Endothelial cell of umbilical vein (primary cell): ENCODE results near the gene DNMT3B. TPM values are rescaled to one million over a fixed set of nuclear protein-coding genes. Genes with fewer than 3 reads are reported as not detected.

ENCODE experiments used
- BruUV-seq: library from RNA; stranded (reverse); fragments of 400-500 nt; replicated peaks from 2 replicates; lab custom pipeline; 2021; lab: Mats Ljungman, UMichigan
- CTCF ChIA-PET: fragments of 300-600, 350-600 bp; sonication (Branson Sonifier 250); formaldehyde crosslinking; loops from one replicate; lab custom pipeline; 2021; ENCODE audit warnings: antibody characterized with exemption, inconsistent platforms; lab: Charles Lee
- POLR2A ChIA-PET: fragments of 300-600, 350-600 bp; sonication (Branson Sonifier 250); formaldehyde crosslinking; loops from one replicate; lab custom pipeline; 2021; ENCODE audit warnings: antibody characterized with exemption, inconsistent platforms; lab: Charles Lee
- DNase-seq: peaks from one replicate; pipeline ENCODE4 v3.0.0-alpha.2; 2011; ENCODE audit warnings: low read depth, low spot score
- FAIRE-seq: peaks from 2 replicates; lab custom pipeline; 2011; peaks lifted over from hg19 to GRCh38; lab: Jason Lieb, UNC
- H2AFZ ChIP-seq: 2 replicates; pipeline ENCODE4 v1.6.0; 2012; ENCODE audit warnings: low read depth, low read length, control low read depth, inconsistent platforms
- H3K27ac ChIP-seq: 2 replicates; pipeline ENCODE4 v1.5.1; 2011; ENCODE audit warnings: low read depth, mild to moderate bottlenecking, control low read depth, low read length, moderate library complexity; ENCODE audit not compliant: insufficient read depth
- H3K27me3 ChIP-seq, 2 experiments: 2 replicates each; pipeline versions ENCODE4 v1.6.0 to v1.6.1; 2011; ENCODE audit warnings: low read length in 2 of 2, mixed read lengths in 1 of 2; ENCODE audit not compliant: control insufficient read depth in 2 of 2, insufficient read depth in 2 of 2
- H3K36me3 ChIP-seq, 2 experiments: 2 replicates in 1 of 2; 3 replicates in 1 of 2; pipeline ENCODE4 v1.5.1; 2011; ENCODE audit warnings: low read length in 2 of 2, mild to moderate bottlenecking in 1 of 2, moderate library complexity in 1 of 2; ENCODE audit not compliant: control insufficient read depth in 2 of 2, insufficient read depth in 2 of 2; ENCODE audit errors: extremely low read depth in 1 of 2
- H3K4me1 ChIP-seq: 3 replicates; pipeline ENCODE4 v1.5.1; 2011; ENCODE audit warnings: mild to moderate bottlenecking, low read length; ENCODE audit not compliant: control insufficient read depth, insufficient read depth; ENCODE audit errors: extremely low read depth
- H3K4me2 ChIP-seq: 2 replicates; pipeline ENCODE4 v1.6.1; 2011; ENCODE audit warnings: low read length, control low read depth, mixed read lengths; ENCODE audit not compliant: insufficient read depth
- H3K4me3 ChIP-seq, 3 experiments: fragments of 200-600 bp in 1 of 3; sonication (generic), shearing (Covaris generic) in 1 of 3; replicated peaks in 1 of 3; 2 replicates each; pipeline ENCODE4 v1.5.1; 2011 to 2016; ENCODE audit warnings: control low read depth in 3 of 3, low read length in 3 of 3, mild to moderate bottlenecking in 2 of 3, inconsistent platforms in 1 of 3, low read depth in 1 of 3, moderate library complexity in 1 of 3; ENCODE audit not compliant: insufficient read depth in 1 of 3
- H3K79me2 ChIP-seq: 2 replicates; pipeline ENCODE4 v1.6.0; 2012; ENCODE audit warnings: low read length, inconsistent platforms; ENCODE audit not compliant: control insufficient read depth, insufficient read depth
- H3K9ac ChIP-seq: replicated peaks from 2 replicates; pipeline ENCODE3; 2011; ENCODE audit warnings: low read length, control low read depth; ENCODE audit not compliant: insufficient read depth; ENCODE audit errors: extremely low read depth
- H3K9me1 ChIP-seq: replicated peaks from 3 replicates; pipeline ENCODE4 v1.6.0; 2011; ENCODE audit warnings: mild to moderate bottlenecking, low read length; ENCODE audit not compliant: control insufficient read depth, insufficient read depth; ENCODE audit errors: extremely low read depth
- H3K9me3 ChIP-seq: replicated peaks from 2 replicates; pipeline ENCODE4 v1.5.1; 2012; ENCODE audit warnings: low read length, inconsistent platforms; ENCODE audit not compliant: control insufficient read depth, insufficient read depth
- H4K20me1 ChIP-seq: replicated peaks from 2 replicates; pipeline ENCODE3; 2011; ENCODE audit warnings: mild to moderate bottlenecking, low read length; ENCODE audit not compliant: control insufficient read depth, insufficient read depth; ENCODE audit errors: extremely low read depth
- CTCF ChIP-seq, 2 donors: IDR thresholded peaks; 1 replicate in 1 of 2; 2 replicates in 1 of 2; pipeline ENCODE4 v1.5.1; 2011; ENCODE audit warnings: low read length in 2 of 2, mild to moderate bottlenecking in 2 of 2, moderate library complexity in 2 of 2, control low read depth in 1 of 2, inconsistent platforms in 1 of 2, low read depth in 1 of 2; ENCODE audit not compliant: insufficient read depth in 1 of 2; ENCODE audit errors: extremely low read depth in 1 of 2
- EZH2 ChIP-seq: IDR thresholded peaks from 2 replicates; pipeline ENCODE4 v1.6.1; 2012; ENCODE audit warnings: borderline replicate concordance, low read depth, mild to moderate bottlenecking, moderate library complexity, low read length, inconsistent platforms; ENCODE audit not compliant: severe bottlenecking
- FOS ChIP-seq: IDR thresholded peaks from 2 replicates; pipeline ENCODE4 v1.6.1; 2011; ENCODE audit warnings: mild to moderate bottlenecking, low read length, moderate library complexity, borderline replicate concordance; ENCODE audit not compliant: insufficient read depth
- GATA2 ChIP-seq: IDR thresholded peaks from 2 replicates; pipeline ENCODE4 v1.7.0; 2011; ENCODE audit warnings: low read depth, mild to moderate bottlenecking, moderate library complexity, mixed read lengths, low read length; ENCODE audit not compliant: insufficient read length, insufficient read depth
- JUN ChIP-seq: IDR thresholded peaks from 2 replicates; pipeline ENCODE4 v1.6.1; 2011; ENCODE audit warnings: borderline replicate concordance, low read depth; ENCODE audit not compliant: insufficient read length, insufficient read depth
- MAX ChIP-seq: IDR thresholded peaks from 2 replicates; pipeline ENCODE4 v1.6.1; 2011; ENCODE audit not compliant: insufficient read depth, insufficient read length
- MYC ChIP-seq: IDR thresholded peaks from one replicate; pipeline ENCODE4 v1.6.1; 2011; ENCODE audit warnings: mild to moderate bottlenecking, low read depth, low read length
- POLR2A ChIP-seq: IDR thresholded peaks from 2 replicates; pipeline ENCODE4 v1.6.1; 2012; ENCODE audit warnings: low read depth, mild to moderate bottlenecking, control low read depth, low read length
- POLR2AphosphoS5 ChIP-seq: IDR thresholded peaks from 2 replicates; pipeline ENCODE4 v1.6.1; 2012; ENCODE audit warnings: low read depth, mild to moderate bottlenecking, control low read depth, low read length, moderate library complexity; ENCODE audit not compliant: insufficient read depth
- dilution Hi-C: fragments of 300-500 bp; cut with MboI; formaldehyde crosslinking; loops from one replicate; pipeline ENCODE4 v1.15.0; 2019; ENCODE audit warnings: low sequenced_read_pairs; ENCODE audit not compliant: extremely low pct_ligation_motif_present
- intact Hi-C: fragments of 100-400 bp; cut with micrococcal nuclease; formaldehyde crosslinking; loops from one replicate; pipeline ENCODE4 v1.10.0; 2022
- polyA plus RNA-seq, 4 experiments: library from polyadenylated mRNA; depleted of rRNA in 3 of 4; stranded (reverse) in 3 of 4; unstranded in 1 of 4; fragments of >200 nt; gene quantifications; 2 replicates each; pipeline versions ENCODE4 v1.2.1 to v1.2.3, GENCODE V29; 2011 to 2012; ENCODE audit warnings: missing spikeins in 1 of 4
- total RNA-seq: library from RNA; stranded (reverse); gene quantifications from 2 replicates; pipeline ENCODE4 v1.2.3, GENCODE V29; 2021

Gene DNMT3B
- total and polyA plus RNA-seq, 2 donors (not counting 3 experiments of a cell fraction or from before 2014, with no cell fraction given) = 3.6 to 6.8 TPM

- CTCF ChIA-PET = no interaction called here
- peaks cover 3% of the 10 kb centered on the region for H4K20me1 ChIP-seq
- no peak overlapping the region for H3K4me3 ChIP-seq
- no peaks in the 10 kb centered on the region for H3K27me3 ChIP-seq
- peaks cover 9 to 17% of the 10 kb centered on the region in 2 experiments for H3K36me3 ChIP-seq
- TF ChIP-seq POLR2AphosphoS5 (no peak), MYC (no peak), GATA2 (no peak)
- H3K4me1 ChIP-seq = no peaks in the 10 kb centered on the region
- no peaks in the 10 kb centered on the region for H3K9me3 ChIP-seq
- POLR2A ChIA-PET = no interaction called here
- no peaks in the 10 kb centered on the region for H3K9me1 ChIP-seq
- no peak overlapping the region for H2AFZ ChIP-seq
- DNase-seq (no peak), FAIRE-seq (no peak)
- no peak overlapping the region for H3K27ac ChIP-seq
- no TSS peak for BruUV-seq
- dilution Hi-C loops (no loop called here), intact Hi-C loops (no loop called here)
- H3K4me2 ChIP-seq = no peak overlapping the region
- H3K79me2 ChIP-seq = peaks cover 73% of the 10 kb centered on the region
- H3K9ac ChIP-seq = no peak overlapping the region
Observed at GRCh38 chr20:32841632-32842031, 79.4 kb downstream of the DNMT3B start.

GRCh38 chr20:32842688-32843524 is 80.7 kb downstream of the DNMT3B start:
- Histone ChIP-seq H3K4me2 (no peak overlapping the region), H3K9ac (no peak overlapping the region), H3K4me3 (no peak overlapping the region), H2AFZ (no peak overlapping the region), H3K27ac (no peak overlapping the region), H4K20me1 (peaks cover 3% of the 10 kb centered on the region), H3K4me1 (no peaks in the 10 kb centered on the region), H3K27me3 (no peaks in the 10 kb centered on the region), H3K9me1 (no peaks in the 10 kb centered on the region), H3K36me3 (peaks cover 19 to 25% of the 10 kb centered on the region in 2 experiments), H3K79me2 (peaks cover 75% of the 10 kb centered on the region), H3K9me3 (no peaks in the 10 kb centered on the region)
- dilution Hi-C loops = no loop called here
- no peak for DNase-seq
- POLR2A ChIA-PET = no interaction called here
- no TSS peak for BruUV-seq
- intact Hi-C loops = no loop called here
- no peak for TF ChIP-seq POLR2AphosphoS5
- TF ChIP-seq CTCF (IDR thresholded peaks at IDR 0.05; ENCODE audit: extremely low read depth in 1 of 2, insufficient read depth in 1 of 2, low read depth in 1 of 2, low read length in 2 of 2) = no peak
- TF ChIP-seq POLR2A = no peak
- no peak for TF ChIP-seq MAX
- TF ChIP-seq JUN = no peak
- TF ChIP-seq MYC = no peak
- TF ChIP-seq EZH2 = no peak
- no peak for TF ChIP-seq FOS
- no peak for TF ChIP-seq GATA2
- CTCF ChIA-PET = interaction anchor here (0.9 to 2.4 kb wide), 3 partner anchors 13 to 53 kb away, joined by 3 to 9 read pairs (median 4); no protein-coding TSS in a partner anchor
- FAIRE-seq = no peak
